ENCODE data around the gene GRK1. TPM values are rescaled to one million over a fixed set of nuclear protein-coding genes. Genes with fewer than 3 reads are reported as not detected.

The GRK1 gene
- total and polyA plus RNA-seq, 2 of the 4 experiments (the other 2 are of a cell fraction) = not detected

GRCh38 chr13:113743366-113744195, 76.6 kb downstream of the GRK1 start:
- Histone ChIP-seq H3K4me2 (ENCODE audit: low read depth, low read length) (no peak overlapping the region), H3K79me1 (ENCODE audit: low read depth in 1 of 2, low read length in 2 of 2) (no peaks in the 10 kb centered on the region), H2AK5ac (ENCODE audit: low read depth, low read length) (no peak overlapping the region), H2BK15ac (ENCODE audit: low read depth, low read length) (no peak overlapping the region), H3K9me3 (ENCODE audit: control insufficient read depth, insufficient read depth, low read length) (no peaks in the 10 kb centered on the region), H3K9ac (ENCODE audit: low read depth, low read length) (no peak overlapping the region), H3K4me1 (ENCODE audit: control insufficient read depth, insufficient read depth, low read length) (peaks cover 4% of the 10 kb centered on the region; the same call in 1 of the 2 replicates), H4K91ac (ENCODE audit: insufficient read depth, low read depth, low read length) (no peak overlapping the region), H4K8ac (ENCODE audit: low read depth in 2 of 2, low read length in 2 of 2) (no peak overlapping the region), H3K56ac (ENCODE audit: extremely low read depth, insufficient read depth, low read length) (no peak overlapping the region), H3K18ac (ENCODE audit: low read depth, low read length) (no peak overlapping the region), H3K27ac (ENCODE audit: insufficient read depth, low read length) (no peak overlapping the region), H3K4ac (ENCODE audit: low read depth, low read length) (no peak overlapping the region), H4K5ac (ENCODE audit: low read depth, low read length) (no peak overlapping the region), H3K14ac (replicated peaks; ENCODE audit: low read depth, low read length) (no peak overlapping the region), H3K4me3 (ENCODE audit: insufficient read depth, low read depth, low read length) (no peak overlapping the region), H2AK9ac (replicated peaks; ENCODE audit: low read depth, low read length, poor library complexity) (no peak overlapping the region), H3K27me3 (ENCODE audit: control insufficient read depth, insufficient read depth, low read length) (peaks cover 16% of the 10 kb centered on the region), H2BK5ac (ENCODE audit: low read depth, low read length, poor library complexity, severe bottlenecking) (no peak overlapping the region), H3K36me3 (ENCODE audit: control insufficient read depth, insufficient read depth, low read length) (no peaks in the 10 kb centered on the region), H2BK20ac (ENCODE audit: low read depth, low read length) (no peak overlapping the region), H2AFZ (replicated peaks; ENCODE audit: low read length, poor library complexity) (no peak overlapping the region), H3K9me1 (ENCODE audit: insufficient read depth, low read length) (no peaks in the 10 kb centered on the region), H2BK120ac (ENCODE audit: low read depth, low read length) (no peak overlapping the region), H3K23ac (ENCODE audit: low read depth, low read length) (no peak overlapping the region), H4K20me1 (ENCODE audit: insufficient read depth, low read length) (no peaks in the 10 kb centered on the region)
- in situ Hi-C loops (cut with MboI; ENCODE audit: low sequenced_read_pairs) = no loop called here
- TF ChIP-seq NFE2L2 (IDR thresholded peaks at IDR 0.05; ENCODE audit: low read depth, low read length) (no peak), MXI1 (IDR thresholded peaks at IDR 0.05; ENCODE audit: borderline replicate concordance, low read depth, low read length) (no peak), CTCF (conservative IDR thresholded peaks at IDR 0.05; ENCODE audit: low read depth, low read length) (no peak), MAZ (IDR thresholded peaks at IDR 0.05; ENCODE audit: borderline replicate concordance, low read depth, low read length) (no peak), ELK1 (IDR thresholded peaks at IDR 0.05; ENCODE audit: borderline replicate concordance, low read depth, low read length) (no peak), BHLHE40 (IDR thresholded peaks at IDR 0.05; ENCODE audit: low read depth, low read length) (no peak), MAFK (IDR thresholded peaks at IDR 0.05; ENCODE audit: low read depth, low read length) (no peak), CHD1 (IDR thresholded peaks at IDR 0.05; ENCODE audit: low read depth, low read length) (no peak), RAD21 (IDR thresholded peaks at IDR 0.05; ENCODE audit: low read length) (no peak), POLR2A (IDR thresholded peaks at IDR 0.05; ENCODE audit: low read depth, low read length) (no peak)
- dilution Hi-C loops (cut with HindIII; ENCODE audit: low sequenced_read_pairs, unreplicated experiment) = no loop called here
- DNase-seq (no peak), ATAC-seq (ENCODE audit: low read depth) (no peak)
- ChIA-PET POLR2A (ENCODE audit: unreplicated experiment) (no interaction called here), CTCF (no interaction called here)
- intact Hi-C loops (cut with micrococcal nuclease) = no loop called here
- BruUV-seq (replicated peaks) = no TSS peak
- 81% methylated on average over 10 of the region's 24 CpGs; no CpG with 5 or more reads in 1 of the 2 experiments for WGBS, 2 experiments (ENCODE audit: extremely low coverage in 2 of 2, insufficient read length in 1 of 2)

Data from IMR-90 (cell line).